HG02884 (cell line): ENCODE measurements around the gene PALLD.
"Not testable (repeated sequence)": the region's sequence is repeated elsewhere in the genome, so short reads cannot be mapped to it uniquely, and the experiment has no call there.

Source experiments
- ATAC-seq: cut with Tn5 transposase; IDR thresholded peaks from one replicate; pipeline ENCODE4 v1.9.1; 2021; ENCODE audit warnings: mild to moderate bottlenecking, moderate library complexity; ENCODE audit not compliant: unreplicated experiment

The PALLD gene

GRCh38 chr4:168490711-168491110 is 6.1 kb upstream of the PALLD start:
- ATAC-seq, result no peak

GRCh38 chr4:168491563-168491962 is 5.3 kb upstream of the PALLD start:
- no peak for ATAC-seq

DNA sequence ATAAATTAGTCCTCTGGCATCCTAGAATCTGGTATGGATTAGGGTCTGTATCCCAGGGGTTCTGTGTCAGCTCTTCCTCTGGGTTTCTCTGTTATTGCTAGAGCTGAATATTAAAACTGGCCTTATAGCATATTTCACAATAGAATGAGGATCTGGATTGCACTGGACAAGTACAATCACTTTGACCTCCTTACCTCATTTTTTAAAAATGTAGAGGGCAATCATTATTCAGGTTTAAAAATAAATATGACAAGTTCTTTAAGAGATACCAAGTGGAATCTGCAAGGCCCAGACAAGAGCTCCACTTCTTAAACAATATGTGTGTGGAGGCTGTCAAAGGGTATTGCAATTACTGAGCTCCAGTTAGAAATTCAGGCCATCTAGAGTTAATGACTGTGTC is 1.4 kb downstream of the PALLD start:
- no peak for ATAC-seq

GRCh38 chr4:168499241-168499640 is 2.4 kb downstream of the PALLD start:
- no peak for ATAC-seq

DNA sequence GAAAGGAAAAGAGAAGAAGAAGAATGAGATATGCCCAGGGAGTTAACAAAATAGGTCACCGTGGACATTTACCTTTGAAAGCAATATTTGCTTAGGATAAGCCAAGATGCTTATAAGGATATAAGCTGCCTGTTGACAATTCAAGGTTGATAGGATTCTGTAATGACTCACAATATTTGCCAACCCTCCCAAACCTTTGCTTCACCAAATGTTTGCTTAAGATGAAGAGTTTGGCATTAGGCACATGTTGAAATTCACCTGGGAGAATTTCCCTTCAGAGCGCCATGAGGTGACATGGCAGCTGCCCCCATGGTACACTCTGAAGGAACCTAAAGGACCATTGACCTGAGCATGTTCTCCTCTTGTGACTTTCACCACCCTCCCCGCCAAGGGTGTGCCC is 4.6 kb downstream of the PALLD start:
- no peak for ATAC-seq

GRCh38 chr4:168502861-168503260 is 6.0 kb downstream of the PALLD start:
- ATAC-seq, result no peak

DNA sequence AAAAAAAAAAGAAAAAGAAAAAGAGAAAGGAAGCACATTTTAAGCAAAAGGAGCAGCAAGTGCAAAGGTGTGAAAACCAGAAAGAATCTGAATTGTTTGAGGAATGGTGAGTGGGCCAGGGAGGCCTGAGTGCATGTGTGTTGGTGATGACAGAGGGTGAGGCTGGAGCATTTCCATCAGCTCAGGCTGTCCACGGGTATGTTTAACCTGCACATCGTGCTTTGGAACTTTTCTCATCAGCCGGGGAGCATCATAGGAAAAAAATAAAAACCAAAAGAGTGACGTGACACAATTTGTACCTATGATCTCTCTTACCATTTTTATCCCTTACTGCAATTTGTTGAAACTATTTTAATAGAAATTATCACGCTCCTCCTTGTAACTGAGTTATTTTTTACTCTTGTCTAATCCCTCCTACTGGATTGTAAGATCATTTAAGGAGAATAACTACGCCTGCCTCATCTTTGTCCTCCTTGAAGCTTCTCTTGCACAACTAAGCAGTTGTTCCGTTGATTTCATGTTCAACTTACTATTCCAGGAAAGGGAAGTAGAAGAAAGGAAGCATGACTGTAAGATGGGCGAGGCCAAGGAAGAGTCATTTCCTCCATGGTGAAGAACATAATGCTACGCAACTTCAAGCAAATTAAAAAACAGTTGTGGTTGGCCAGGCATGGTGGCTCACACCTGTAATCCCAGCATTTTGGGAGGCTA is 7.0 kb downstream of the PALLD start:
- no peak for ATAC-seq

- no peak for ATAC-seq
Observed at GRCh38 chr4:168504526-168504925, 7.7 kb downstream of the PALLD start.

- ATAC-seq, result no peak
Observed at GRCh38 chr4:168506014-168506413, 9.2 kb downstream of the PALLD start.

DNA sequence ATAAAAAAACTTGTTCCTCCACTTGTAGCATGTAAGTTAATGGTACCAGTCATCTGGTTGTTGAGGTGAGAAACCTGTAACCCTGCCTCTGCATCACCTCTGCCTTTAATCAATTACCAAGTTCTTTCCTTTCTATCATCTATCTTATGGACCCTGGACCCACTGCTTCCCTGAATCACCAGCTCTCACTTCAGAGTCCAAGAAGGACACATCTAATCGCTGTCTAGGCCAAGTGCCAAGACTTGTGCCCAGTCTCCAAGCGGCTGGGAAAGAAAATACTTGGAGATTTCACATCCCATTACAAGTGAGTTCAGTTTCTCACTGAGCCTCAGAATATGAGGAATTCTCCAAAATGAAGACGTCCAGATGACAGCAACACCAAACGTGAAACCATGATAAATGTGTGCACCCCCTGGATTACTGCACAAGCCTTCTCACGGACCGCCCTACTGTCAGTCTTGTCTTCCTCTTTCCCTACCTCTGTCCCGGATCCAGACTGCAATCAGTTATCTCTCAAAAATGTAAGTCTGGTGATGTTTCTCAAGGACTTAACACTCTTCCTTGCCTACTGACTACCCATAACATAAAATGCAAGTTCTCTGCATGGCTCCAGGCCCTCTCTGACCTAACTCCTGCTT is 10.4 kb downstream of the PALLD start:
- ATAC-seq, result no peak

GRCh38 chr4:168508683-168509082 is 11.8 kb downstream of the PALLD start:
- no peak for ATAC-seq

DNA sequence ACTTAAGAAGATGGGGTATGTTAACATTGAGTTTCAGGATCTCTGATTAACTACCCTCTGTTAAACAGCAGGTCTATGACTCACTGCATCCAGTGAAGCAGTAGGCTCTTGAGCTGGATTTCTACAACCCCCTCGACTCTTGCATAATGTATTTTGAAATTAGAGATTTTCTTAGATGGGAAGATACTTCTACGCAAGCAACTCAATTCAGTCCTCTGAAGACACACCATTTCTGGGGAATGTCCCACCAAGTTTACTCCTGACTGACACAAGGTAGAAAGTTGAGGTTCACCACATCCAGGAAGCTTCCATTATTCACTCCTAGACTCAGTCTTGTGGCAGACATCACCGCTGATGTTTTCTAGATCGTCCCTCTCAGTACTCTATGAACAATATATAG is 12.9 kb downstream of the PALLD start:
- ATAC-seq, result no peak

GRCh38 chr4:168511780-168512489 is 15.1 kb downstream of the PALLD start:
- no peak for ATAC-seq

- ATAC-seq, result not testable (repeated sequence)
Observed at GRCh38 chr4:168513826-168514225, 17.0 kb downstream of the PALLD start.

DNA sequence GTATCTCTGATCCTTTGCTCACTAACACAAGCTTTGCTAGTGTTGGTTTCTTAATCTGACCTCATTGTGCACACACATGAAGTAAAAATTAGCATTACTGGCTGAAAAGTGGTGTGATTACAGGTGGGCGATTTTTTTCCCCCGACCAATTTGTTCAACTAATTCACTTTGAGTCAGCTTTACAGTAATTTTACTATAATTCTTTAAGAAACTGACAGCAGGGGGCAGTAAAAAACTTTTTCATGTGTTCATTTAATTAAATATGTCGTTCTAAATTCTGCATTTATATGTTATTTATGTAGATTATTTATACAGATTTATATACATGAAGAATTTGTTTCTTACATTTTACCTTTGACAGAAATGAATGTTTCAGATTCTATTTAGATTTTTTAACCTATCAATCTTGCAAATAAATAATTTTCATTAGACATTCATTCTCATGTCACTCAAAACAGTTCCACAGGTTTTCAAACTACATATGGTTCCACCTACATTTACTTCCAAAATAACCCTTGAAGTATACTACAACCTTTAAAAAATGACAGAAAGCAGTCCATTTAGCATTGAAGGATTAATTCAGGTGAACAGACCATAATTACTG is 17.5 kb downstream of the PALLD start:
- ATAC-seq, result no peak

DNA sequence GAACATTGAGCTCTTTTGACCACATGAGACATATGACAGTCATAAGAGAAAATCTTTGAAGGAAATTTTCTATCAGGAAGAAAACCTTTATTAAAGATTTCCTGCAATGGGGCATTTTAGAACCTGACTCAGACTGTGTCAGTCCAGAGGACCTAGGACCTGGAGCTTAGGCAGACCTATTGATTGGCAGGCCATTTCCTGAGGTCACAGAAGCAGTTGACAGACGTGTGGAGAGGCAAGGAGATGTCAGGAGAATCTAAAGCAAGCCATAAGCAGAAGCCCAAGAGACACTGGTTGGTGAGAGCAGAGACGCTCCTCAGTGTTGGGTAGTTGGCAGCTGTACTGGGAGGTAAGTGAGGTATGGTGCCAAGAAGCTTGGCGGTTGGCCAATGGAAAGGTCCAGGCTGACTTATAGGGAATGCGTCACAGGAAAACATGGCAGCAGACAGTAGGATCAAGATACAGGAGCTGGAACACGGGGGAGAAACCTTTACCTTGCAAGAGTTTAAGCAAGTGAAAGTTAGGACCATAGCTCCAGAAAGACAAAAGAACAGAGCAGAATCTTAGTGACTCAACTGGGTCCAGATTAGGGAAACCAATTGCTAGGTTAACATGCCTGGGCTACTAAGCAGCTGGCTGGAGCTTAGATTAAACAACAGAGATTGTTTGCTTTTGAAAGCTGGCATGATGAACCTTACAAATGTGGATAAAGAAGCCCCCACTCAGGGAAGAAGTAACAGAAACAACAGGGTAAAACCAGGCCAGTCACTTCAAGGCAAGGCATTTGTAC is 18.6 kb downstream of the PALLD start:
- no peak for ATAC-seq

DNA sequence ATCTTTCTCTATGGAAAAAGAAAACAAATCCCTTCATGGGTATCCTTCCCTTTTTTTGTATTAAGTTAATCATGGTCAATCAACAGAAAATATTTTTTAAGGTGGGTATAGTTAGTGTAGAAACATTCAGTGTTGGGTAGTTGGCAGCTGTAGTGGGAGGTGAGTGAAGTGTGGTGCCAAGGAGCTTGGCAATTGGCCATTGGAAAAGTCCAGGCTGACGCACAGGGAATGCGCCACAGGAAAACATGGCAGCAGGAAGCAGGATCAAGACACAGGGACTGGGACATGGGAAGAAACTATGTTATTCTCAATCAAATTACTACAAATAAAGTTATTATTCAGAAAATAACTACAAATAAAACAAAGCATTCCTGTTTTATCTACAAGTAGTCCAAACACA is 20.0 kb downstream of the PALLD start:
- ATAC-seq, result no peak

GRCh38 chr4:168519576-168519975 is 22.7 kb downstream of the PALLD start:
- no peak for ATAC-seq

GRCh38 chr4:168521721-168522120 is 24.9 kb downstream of the PALLD start:
- ATAC-seq, result no peak

DNA sequence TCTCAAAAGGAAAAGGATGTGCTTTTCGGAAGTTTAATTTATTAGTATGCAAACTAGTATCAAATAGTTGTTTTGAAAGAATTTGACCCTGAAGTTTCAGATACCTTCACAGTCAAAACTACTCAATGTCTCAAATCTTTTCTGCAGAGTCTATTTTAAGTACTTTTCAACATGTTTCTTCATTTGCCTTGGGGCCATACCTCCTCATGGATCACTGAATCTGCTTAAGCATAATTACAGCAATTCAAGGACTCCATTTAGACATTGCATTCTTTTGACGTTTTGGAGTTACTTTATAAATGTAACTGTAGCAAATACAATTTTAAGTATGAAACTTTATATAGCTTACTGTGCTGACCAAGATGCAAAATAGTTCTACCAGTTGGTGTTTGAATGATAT is 25.5 kb downstream of the PALLD start:
- no peak for ATAC-seq
